Superior temporal gyrus (tissue), 1 donor: Measurements from ENCODE around the gene PHF3.

Experiments
- DNase-seq: peaks from one replicate; pipeline ENCODE4 v3.0.0-alpha.2; 2016; ENCODE audit errors: extremely low spot score

Gene PHF3

DNA sequence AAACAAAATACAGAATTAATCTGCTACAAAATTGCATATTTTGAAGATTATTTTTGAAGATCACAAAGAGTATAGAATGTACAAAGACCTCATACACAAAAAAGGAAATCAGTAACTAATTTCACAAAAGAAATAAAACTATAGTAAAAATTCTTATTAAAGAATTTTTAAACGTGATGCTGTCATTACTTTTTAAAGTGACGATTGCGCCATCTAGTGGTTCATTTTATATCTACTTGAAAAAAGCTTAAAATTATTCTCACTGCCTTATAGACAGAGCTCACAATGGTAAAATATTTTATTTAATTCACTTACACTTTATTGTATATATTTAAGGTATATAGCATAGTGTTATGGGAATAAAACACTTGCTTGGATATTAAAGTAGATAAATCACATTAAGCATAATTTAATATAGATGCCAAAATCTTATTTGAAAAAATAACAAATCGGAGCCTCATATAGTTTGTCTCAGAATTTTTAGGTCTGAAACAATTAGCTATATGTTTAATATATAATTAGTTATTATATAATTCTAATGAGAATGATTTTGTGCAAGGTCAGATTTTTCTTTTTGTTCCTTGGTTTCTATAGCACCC, 128.8 kb downstream of the PHF3 start:
- DNase-seq, result peak; percentile 94
